DOHH2 (cell line): Measurements from ENCODE around the gene CCDC137.

Source experiments
- CTCF ChIP-seq: fragments of 200-600 bp; sonication (generic); IDR thresholded peaks from one replicate; pipeline ENCODE4 v1.5.1; 2014; ENCODE audit warnings: antibody characterized with exemption, mild to moderate bottlenecking, low read depth, low read length; ENCODE audit not compliant: poor library complexity, severe bottlenecking
- EZH2phosphoT487 ChIP-seq: fragments of 200-600 bp; sonication (generic); IDR thresholded peaks from 2 replicates; pipeline ENCODE4 v1.6.1; 2017; ENCODE audit warnings: borderline replicate concordance, mild to moderate bottlenecking, antibody characterized with exemption, low read length, moderate library complexity, mixed read lengths

- TF ChIP-seq CTCF (no peak), EZH2phosphoT487 (no peak)
Measured at GRCh38 chr17:81715107-81715871, 48.8 kb downstream of the CCDC137 start.
